Activated T-helper 1 cell treated with anti-CD3 and anti-CD28 coated beads, Interleukin-2, amount 50 U/mL, for 16 hours (primary cell): Measurements from ENCODE around the gene GYS2.

Experiments used
- DNase-seq, 2 donors: peaks; one replicate each; pipeline ENCODE4 v3.0.0-alpha.2; 2020; ENCODE audit warnings: low read depth in 1 of 2, low spot score in 1 of 2

GYS2 gene

GRCh38 chr12:21553329-21553675 is 51.3 kb downstream of the GYS2 start:
- no peak for DNase-seq

- DNase-seq, result no peak
These were observed 51.9 kb downstream of the GYS2 start for GRCh38 chr12:21552635-21553328.

GRCh38 chr12:21551841-21552465 is 52.7 kb downstream of the GYS2 start:
- no peak for DNase-seq

GRCh38 chr12:21547437-21547836 is 57.2 kb downstream of the GYS2 start:
- DNase-seq, result no peak

GRCh38 chr12:21546716-21547115 is 57.9 kb downstream of the GYS2 start:
- DNase-seq, result no peak

- DNase-seq, result no peak
These were observed 59.1 kb downstream of the GYS2 start for GRCh38 chr12:21545557-21545956.

GRCh38 chr12:21543151-21543550 is 61.5 kb downstream of the GYS2 start:
- no peak for DNase-seq

- no peak for DNase-seq
These were observed 62.2 kb downstream of the GYS2 start for GRCh38 chr12:21542403-21542802.

- no peak for DNase-seq
These were observed 62.9 kb downstream of the GYS2 start for GRCh38 chr12:21541773-21542172.

- no peak for DNase-seq
These were observed 64.8 kb downstream of the GYS2 start for GRCh38 chr12:21539797-21540196.

- DNase-seq, result no peak
These were observed 66.5 kb downstream of the GYS2 start for GRCh38 chr12:21538061-21538653.

- no peak for DNase-seq
These were observed 75.2 kb downstream of the GYS2 start for GRCh38 chr12:21529456-21529855.

- no peak for DNase-seq
These were observed 75.7 kb downstream of the GYS2 start for GRCh38 chr12:21528953-21529352.

- DNase-seq, result peak; percentile 26 to 33
These were observed 77.0 kb downstream of the GYS2 start for GRCh38 chr12:21527451-21528180.

- DNase-seq, result no peak
These were observed 77.8 kb downstream of the GYS2 start for GRCh38 chr12:21526721-21527345.

GRCh38 chr12:21526053-21526452 is 78.6 kb downstream of the GYS2 start, which contains the start of gene SPX:
TSS of gene SPX (plus strand) at chr12:21526296. CDS start at chr12:21526473, 177 bp downstream.
- DNase-seq, result no peak

GRCh38 chr12:21523148-21523547 is 81.5 kb downstream of the GYS2 start:
- DNase-seq, result no peak

GRCh38 chr12:21521541-21521940 is 83.1 kb downstream of the GYS2 start:
- no peak for DNase-seq

GRCh38 chr12:21518451-21518850 is 86.2 kb downstream of the GYS2 start:
- DNase-seq, result no peak

GRCh38 chr12:21516281-21516680 is 88.4 kb downstream of the GYS2 start:
- DNase-seq, result no peak

- DNase-seq, result no peak
These were observed 94.9 kb downstream of the GYS2 start for GRCh38 chr12:21509768-21510167.
